Measurements from ENCODE around the gene TSC22D3.

GRCh38 chrX:107731831-107732502, 43.6 kb downstream of the TSC22D3 start:
- TF ChIP-seq, protein P1, sequence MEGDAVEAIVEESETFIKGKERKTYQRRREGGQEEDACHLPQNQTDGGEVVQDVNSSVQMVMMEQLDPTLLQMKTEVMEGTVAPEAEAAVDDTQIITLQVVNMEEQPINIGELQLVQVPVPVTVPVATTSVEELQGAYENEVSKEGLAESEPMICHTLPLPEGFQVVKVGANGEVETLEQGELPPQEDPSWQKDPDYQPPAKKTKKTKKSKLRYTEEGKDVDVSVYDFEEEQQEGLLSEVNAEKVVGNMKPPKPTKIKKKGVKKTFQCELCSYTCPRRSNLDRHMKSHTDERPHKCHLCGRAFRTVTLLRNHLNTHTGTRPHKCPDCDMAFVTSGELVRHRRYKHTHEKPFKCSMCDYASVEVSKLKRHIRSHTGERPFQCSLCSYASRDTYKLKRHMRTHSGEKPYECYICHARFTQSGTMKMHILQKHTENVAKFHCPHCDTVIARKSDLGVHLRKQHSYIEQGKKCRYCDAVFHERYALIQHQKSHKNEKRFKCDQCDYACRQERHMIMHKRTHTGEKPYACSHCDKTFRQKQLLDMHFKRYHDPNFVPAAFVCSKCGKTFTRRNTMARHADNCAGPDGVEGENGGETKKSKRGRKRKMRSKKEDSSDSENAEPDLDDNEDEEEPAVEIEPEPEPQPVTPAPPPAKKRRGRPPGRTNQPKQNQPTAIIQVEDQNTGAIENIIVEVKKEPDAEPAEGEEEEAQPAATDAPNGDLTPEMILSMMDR (IDR thresholded peaks at IDR 0.05), result no peak
- no peak for TF ChIP-seq ZFX (IDR thresholded peaks at IDR 0.05; ENCODE audit: borderline replicate concordance)
